DOHH2 (cell line): ENCODE data around the gene PPP6C.

Source experiments
- CTCF ChIP-seq: fragments of 200-600 bp; sonication (generic); IDR thresholded peaks from one replicate; pipeline ENCODE4 v1.5.1; 2014; ENCODE audit warnings: antibody characterized with exemption, mild to moderate bottlenecking, low read depth, low read length; ENCODE audit not compliant: poor library complexity, severe bottlenecking
- EZH2phosphoT487 ChIP-seq: fragments of 200-600 bp; sonication (generic); IDR thresholded peaks from 2 replicates; pipeline ENCODE4 v1.6.1; 2017; ENCODE audit warnings: borderline replicate concordance, mild to moderate bottlenecking, antibody characterized with exemption, low read length, moderate library complexity, mixed read lengths

DNA sequence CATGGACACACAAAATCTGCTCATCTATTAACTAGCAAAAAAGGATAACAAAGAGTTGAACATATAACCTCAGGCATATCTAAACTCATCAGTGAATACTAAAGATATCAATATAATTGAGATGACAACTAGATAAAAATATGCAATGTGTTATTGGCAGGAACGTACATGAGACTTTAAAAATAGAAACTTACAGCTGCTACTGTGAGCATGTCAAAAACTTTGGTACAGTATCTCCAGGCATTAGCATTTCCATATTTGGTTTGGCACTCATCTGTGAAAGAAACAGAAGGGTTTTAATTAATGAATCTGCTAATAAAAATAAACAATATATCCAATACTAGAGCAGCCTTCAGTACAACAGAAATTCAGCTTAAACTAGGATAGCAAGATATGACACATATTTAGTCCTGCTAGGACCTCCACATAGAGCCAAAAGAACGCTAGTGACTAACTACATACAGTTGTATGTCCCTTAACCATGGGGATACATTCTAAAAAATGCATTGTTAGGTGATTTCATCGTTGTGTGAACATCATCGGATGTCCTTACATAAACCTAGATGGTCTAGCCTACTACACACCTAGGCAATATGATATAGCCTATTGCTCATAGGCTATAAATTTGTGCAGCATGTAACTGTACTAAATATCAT lies 35.8 kb downstream of the PPP6C start:
- TF ChIP-seq CTCF (no peak), EZH2phosphoT487 (no peak)
